Measurements from ENCODE around the gene GOLGA2.

- TF ChIP-seq CTCF (IDR thresholded peaks at IDR 0.05) (no peak), EZH2 (IDR thresholded peaks at IDR 0.05) (no peak)
These were observed 24.1 kb downstream of the GOLGA2 start for GRCh38 chr9:128251732-128252100.

All from neural progenitor cell (in vitro differentiated cells).